GM23338 (cell line): ENCODE results near the gene MLLT6. TPM values are rescaled to one million over a fixed set of nuclear protein-coding genes. Genes with fewer than 3 reads are reported as not detected.

ENCODE experiments used
- ATAC-seq: fragments of 200-7000 bp; cut with Tn5 transposase; 3 replicates; pipeline ENCODE4 v1.9.1; 2020
- DNase-seq: peaks from one replicate; pipeline ENCODE4 v3.0.0-alpha.2; 2015; ENCODE audit warnings: low spot score
- H2AFZ ChIP-seq: fragments of 200-600 bp; sonication (generic); 2 replicates; pipeline ENCODE4 v1.8.0; 2016; ENCODE audit warnings: antibody characterized with exemption, mild to moderate bottlenecking, moderate library complexity
- H3F3A ChIP-seq: fragments of 200-600 bp; sonication (generic); replicated peaks from 2 replicates; pipeline ENCODE4 v1.8.0; 2017; ENCODE audit warnings: antibody characterized with exemption, mixed run types, low read depth
- H3K27ac ChIP-seq: fragments of 200-600 bp; sonication (generic); 2 replicates; pipeline ENCODE4 v1.6.1; 2016; ENCODE audit warnings: low read depth
- H3K27me3 ChIP-seq: fragments of 200-600 bp; sonication (generic); 2 replicates; pipeline ENCODE4 v1.8.0; 2016; ENCODE audit warnings: mild to moderate bottlenecking, mixed run types, moderate library complexity; ENCODE audit not compliant: insufficient read depth
- H3K36me3 ChIP-seq: fragments of 200-600 bp; sonication (generic); 2 replicates; pipeline ENCODE4 v1.8.0; 2016; ENCODE audit warnings: mild to moderate bottlenecking; ENCODE audit not compliant: insufficient read depth
- H3K4me1 ChIP-seq: fragments of 200-600 bp; sonication (generic); 2 replicates; pipeline ENCODE4 v1.8.0; 2016; ENCODE audit warnings: mild to moderate bottlenecking, moderate library complexity; ENCODE audit not compliant: insufficient read depth
- H3K4me2 ChIP-seq: fragments of 200-600 bp; sonication (generic); 2 replicates; pipeline ENCODE4 v1.7.1; 2017; ENCODE audit warnings: mixed run types
- H3K4me3 ChIP-seq: fragments of 200-600 bp; sonication (generic); 2 replicates; pipeline ENCODE4 v1.6.1; 2016; ENCODE audit warnings: mixed run types
- H3K79me2 ChIP-seq: fragments of 200-600 bp; sonication (generic); replicated peaks from 2 replicates; pipeline ENCODE4 v1.8.0; 2017; ENCODE audit warnings: mild to moderate bottlenecking; ENCODE audit not compliant: insufficient read depth
- H3K9me2 ChIP-seq: fragments of 200-600 bp; sonication (generic); 2 replicates; pipeline ENCODE4 v1.8.0; 2017; ENCODE audit not compliant: insufficient read depth
- H4K20me1 ChIP-seq: fragments of 200-600 bp; sonication (generic); replicated peaks from 2 replicates; pipeline ENCODE4 v1.8.0; 2017; ENCODE audit warnings: mild to moderate bottlenecking; ENCODE audit not compliant: insufficient read depth
- H3K27ac Mint-ChIP-seq: 2 replicates; pipeline ENCODE4 v1.8.0; 2020; ENCODE audit warnings: inconsistent platforms, mild to moderate bottlenecking, moderate library complexity, mixed read lengths
- H3K27me3 Mint-ChIP-seq: 3 replicates; pipeline ENCODE4 v1.8.0; 2022; ENCODE audit warnings: low read depth, mild to moderate bottlenecking, moderate library complexity, mixed read lengths, inconsistent platforms; ENCODE audit not compliant: insufficient read depth, poor library complexity
- H3K36me3 Mint-ChIP-seq: 3 replicates; pipeline ENCODE4 v1.8.0; 2021; ENCODE audit warnings: low read depth, mild to moderate bottlenecking, inconsistent platforms, moderate library complexity, mixed read lengths
- H3K4me1 Mint-ChIP-seq: 3 replicates; pipeline ENCODE4 v1.8.0; 2020; ENCODE audit warnings: mild to moderate bottlenecking, inconsistent platforms, mixed read lengths
- H3K4me3 Mint-ChIP-seq: 3 replicates; pipeline ENCODE4 v1.8.0; 2021; ENCODE audit warnings: moderate library complexity, mild to moderate bottlenecking, inconsistent platforms, mixed read lengths
- H3K9me3 Mint-ChIP-seq: 3 replicates; pipeline ENCODE4 v1.8.0; 2020; ENCODE audit warnings: moderate library complexity, mild to moderate bottlenecking, inconsistent platforms, mixed read lengths
- CREB1 ChIP-seq: fragments of 250-450 bp; sonication (Bioruptor Pico); IDR thresholded peaks from 2 replicates; pipeline ENCODE4 v1.5.0; 2020; ENCODE audit warnings: low read depth, mild to moderate bottlenecking, moderate library complexity
- EZH2phosphoT487 ChIP-seq: fragments of 200-600 bp; sonication (generic); IDR thresholded peaks from one replicate; pipeline ENCODE4 v1.8.1; 2018; ENCODE audit warnings: antibody characterized with exemption; ENCODE audit not compliant: unreplicated experiment
- JUNB ChIP-seq: IDR thresholded peaks from one replicate; pipeline ENCODE4 v1.6.1; 2016; ENCODE audit warnings: antibody characterized with exemption; ENCODE audit not compliant: unreplicated experiment
- STAT1 ChIP-seq: IDR thresholded peaks from one replicate; pipeline ENCODE4 v1.6.1; 2016; ENCODE audit warnings: antibody characterized with exemption; ENCODE audit not compliant: unreplicated experiment
- ZNF114 ChIP-seq: fragments of 250-450 bp; sonication (Bioruptor Pico); IDR thresholded peaks from 2 replicates; pipeline ENCODE4 v1.5.0; 2020; ENCODE audit warnings: mild to moderate bottlenecking, moderate library complexity
- ZNF331 ChIP-seq: fragments of 250-450 bp; sonication (Bioruptor Pico); IDR thresholded peaks from 2 replicates; pipeline ENCODE4 v1.5.0; 2020; ENCODE audit warnings: low read depth, mild to moderate bottlenecking, moderate library complexity
- ZNF462 ChIP-seq: fragments of 250-450 bp; sonication (Bioruptor Pico); IDR thresholded peaks from 2 replicates; pipeline ENCODE4 v1.5.0; 2020; ENCODE audit warnings: mild to moderate bottlenecking, moderate library complexity
- polyA plus RNA-seq: library from polyadenylated mRNA; unstranded; fragments of >200 nt; fragmentation: Nextera tagmentation; extraction: Ambion mirVana; gene quantifications from 2 replicates; pipeline ENCODE4 v1.2.1, GENCODE V29; 2016
- total RNA-seq: library from RNA; depleted of rRNA; stranded (reverse); fragments of >200 nt; shearing (Covaris generic); gene quantifications from 2 replicates; pipeline ENCODE4 v1.2.3, GENCODE V29; 2014
- TF ChIP-seq, protein P1 (sequence below), 2 experiments: fragments of 200-600 bp in 1 of 2; sonication (generic) in 1 of 2; conservative IDR thresholded peaks; 2 replicates each; pipeline versions ENCODE4 v1.5.1 to v1.6.1; 2016 to 2017; ENCODE audit warnings: antibody characterized with exemption in 2 of 2, low read depth in 2 of 2, mild to moderate bottlenecking in 2 of 2, moderate library complexity in 1 of 2

MLLT6 gene
- total and polyA plus RNA-seq, 2 experiments from 2014 or later: 2.6 to 2.8 TPM

- TF ChIP-seq ZNF462 (CRISPR knock-in tag): no peak
Observed at GRCh38 chr17:38656959-38657823, 47.9 kb upstream of the MLLT6 start (continued).

DNA sequence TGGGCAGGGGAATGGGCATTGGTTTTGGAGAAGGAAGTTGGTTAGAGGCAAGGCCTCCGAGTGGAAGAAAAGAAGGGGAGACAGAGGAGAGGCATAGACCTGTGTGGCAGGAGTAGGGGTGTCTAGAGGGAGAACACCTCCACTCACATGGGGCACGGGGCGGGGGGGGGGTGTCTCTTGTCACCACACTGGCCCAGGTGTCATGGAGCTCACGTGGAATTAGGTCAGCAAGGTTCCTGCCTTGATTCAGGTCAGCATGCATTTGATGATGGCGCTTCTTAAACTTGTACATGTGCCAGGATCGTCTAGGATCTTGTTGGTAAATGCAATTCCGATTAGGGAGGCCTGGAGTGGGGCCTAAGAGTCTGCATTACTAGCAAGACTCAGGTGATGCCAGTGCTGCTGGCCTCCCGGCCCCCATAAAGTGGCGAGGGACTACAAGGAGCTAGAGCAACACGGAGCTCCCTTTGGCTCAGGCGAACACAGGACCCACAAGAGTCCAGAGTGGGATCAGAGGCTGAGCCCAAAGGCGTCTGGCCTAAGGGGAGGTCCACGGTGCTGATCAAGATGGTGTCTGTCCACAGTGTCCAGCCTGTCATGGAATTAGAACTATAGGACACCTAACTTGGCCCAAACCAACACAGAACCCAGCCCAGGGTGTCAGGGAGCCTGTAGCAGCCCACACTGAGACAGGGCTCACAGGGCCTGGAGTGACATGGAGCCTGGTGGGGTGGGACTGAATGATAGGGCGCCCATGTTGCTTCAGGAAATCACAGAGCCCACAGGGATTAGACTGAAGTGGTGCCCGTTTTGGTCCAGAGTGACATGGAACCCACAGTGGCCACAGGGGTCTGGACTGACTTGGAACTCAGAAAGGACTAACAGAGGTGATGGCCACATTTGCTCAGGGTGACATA is 47.0 kb upstream of the MLLT6 start:
- H3K4me3 Mint-ChIP-seq: no peak overlapping the region
- no peaks in the 10 kb centered on the region for H3K79me2 ChIP-seq
- TF ChIP-seq STAT1 (no peak), JUNB (no peak), ZNF114 (CRISPR knock-in tag) (no peak), CREB1 (CRISPR knock-in tag) (no peak), EZH2phosphoT487 (no peak), ZNF331 (CRISPR knock-in tag) (no peak)
- TF ChIP-seq, protein P1, sequence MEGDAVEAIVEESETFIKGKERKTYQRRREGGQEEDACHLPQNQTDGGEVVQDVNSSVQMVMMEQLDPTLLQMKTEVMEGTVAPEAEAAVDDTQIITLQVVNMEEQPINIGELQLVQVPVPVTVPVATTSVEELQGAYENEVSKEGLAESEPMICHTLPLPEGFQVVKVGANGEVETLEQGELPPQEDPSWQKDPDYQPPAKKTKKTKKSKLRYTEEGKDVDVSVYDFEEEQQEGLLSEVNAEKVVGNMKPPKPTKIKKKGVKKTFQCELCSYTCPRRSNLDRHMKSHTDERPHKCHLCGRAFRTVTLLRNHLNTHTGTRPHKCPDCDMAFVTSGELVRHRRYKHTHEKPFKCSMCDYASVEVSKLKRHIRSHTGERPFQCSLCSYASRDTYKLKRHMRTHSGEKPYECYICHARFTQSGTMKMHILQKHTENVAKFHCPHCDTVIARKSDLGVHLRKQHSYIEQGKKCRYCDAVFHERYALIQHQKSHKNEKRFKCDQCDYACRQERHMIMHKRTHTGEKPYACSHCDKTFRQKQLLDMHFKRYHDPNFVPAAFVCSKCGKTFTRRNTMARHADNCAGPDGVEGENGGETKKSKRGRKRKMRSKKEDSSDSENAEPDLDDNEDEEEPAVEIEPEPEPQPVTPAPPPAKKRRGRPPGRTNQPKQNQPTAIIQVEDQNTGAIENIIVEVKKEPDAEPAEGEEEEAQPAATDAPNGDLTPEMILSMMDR (conservative IDR thresholded peaks at IDR 0.05; ENCODE audit: low read depth in 2 of 2): no peak

More for the DNA sequence above, 47.0 kb upstream of the MLLT6 start:
- H3K9me2 ChIP-seq: no peaks in the 10 kb centered on the region
- peaks cover 21% of the 10 kb centered on the region for H3K27me3 Mint-ChIP-seq
- H3K27ac ChIP-seq: no peak overlapping the region
- peaks cover 31% of the 10 kb centered on the region for H3K4me1 Mint-ChIP-seq
- no peak overlapping the region for H3K27ac Mint-ChIP-seq
- H3K4me3 ChIP-seq: no peak overlapping the region
- DNase-seq: no peak
- no peak for ATAC-seq
- H3K36me3 ChIP-seq: no peaks in the 10 kb centered on the region
- H3K27me3 ChIP-seq: no peaks in the 10 kb centered on the region
- H3K9me3 Mint-ChIP-seq: no peaks in the 10 kb centered on the region; the same call in 1 of the 3 replicates
- no peaks in the 10 kb centered on the region for H3K36me3 Mint-ChIP-seq
- H3K4me2 ChIP-seq: peak overlapping the region; percentile 32; the same call in 1 of the 2 replicates
- no peak overlapping the region for H2AFZ ChIP-seq
- no peaks in the 10 kb centered on the region for H4K20me1 ChIP-seq
- H3F3A ChIP-seq: 0 out of 2 replicates have a peak, but pooled peaks cover 3% of the 10 kb centered on the region
- H3K4me1 ChIP-seq: peaks cover 10% of the 10 kb centered on the region
